HEK293T (cell line): ENCODE measurements around the gene NEDD9.

Experiments used
- CTCF ChIA-PET: fragments of 350-600 bp; formaldehyde crosslinking; extraction: SDS; loops from one replicate; lab custom pipeline; 2021; ENCODE audit warnings: antibody characterized with exemption, inconsistent platforms; lab: Yijun Ruan, JAX
- POLR2A ChIA-PET: fragments of 350-600 bp; formaldehyde crosslinking; extraction: SDS; loops from one replicate; lab custom pipeline; 2020; ENCODE audit warnings: antibody characterized with exemption, inconsistent platforms; lab: Yijun Ruan, JAX
- DNase-seq: peaks from one replicate; pipeline ENCODE4 v3.0.0; 2012; ENCODE audit warnings: mixed read lengths; ENCODE audit errors: extremely low spot score
- ARNT ChIP-seq: fragments of 450-650 bp; IDR thresholded peaks from 2 replicates; pipeline ENCODE4 v1.6.1; 2017; ENCODE audit warnings: mild to moderate bottlenecking
- BHLHE40 ChIP-seq: fragments of 450-650 bp; IDR thresholded peaks from 2 replicates; pipeline ENCODE4 v1.6.1; 2016; ENCODE audit warnings: mild to moderate bottlenecking, moderate library complexity, borderline replicate concordance
- CTBP1 ChIP-seq: fragments of 450-650 bp; IDR thresholded peaks from 2 replicates; pipeline ENCODE4 v1.6.1; 2016; ENCODE audit warnings: borderline replicate concordance
- ELF4 ChIP-seq: fragments of 450-650 bp; IDR thresholded peaks from 2 replicates; pipeline ENCODE4 v1.6.1; 2017; ENCODE audit warnings: antibody characterized with exemption
- FOXA1 ChIP-seq: fragments of 450-650 bp; IDR thresholded peaks from 2 replicates; pipeline ENCODE4 v1.6.1; 2016; ENCODE audit warnings: mild to moderate bottlenecking
- FOXK2 ChIP-seq: fragments of 450-650 bp; IDR thresholded peaks from 2 replicates; pipeline ENCODE4 v1.6.1; 2016; ENCODE audit warnings: mild to moderate bottlenecking
- FOXM1 ChIP-seq: fragments of 450-650 bp; IDR thresholded peaks from 2 replicates; pipeline ENCODE4 v1.6.1; 2017; ENCODE audit warnings: mild to moderate bottlenecking, borderline replicate concordance
- HDGF ChIP-seq: fragments of 450-650 bp; IDR thresholded peaks from 2 replicates; pipeline ENCODE4 v1.6.1; 2017; ENCODE audit warnings: antibody characterized with exemption, borderline replicate concordance
- L3MBTL2 ChIP-seq: fragments of 450-650 bp; conservative IDR thresholded peaks from 2 replicates; pipeline ENCODE4 v1.6.1; 2016; ENCODE audit warnings: mild to moderate bottlenecking
- LEF1 ChIP-seq: fragments of 450-650 bp; IDR thresholded peaks from 2 replicates; pipeline ENCODE4 v1.6.1; 2017; ENCODE audit warnings: mild to moderate bottlenecking, borderline replicate concordance
- NFRKB ChIP-seq: fragments of 450-650 bp; IDR thresholded peaks from 2 replicates; pipeline ENCODE4 v1.6.1; 2016; ENCODE audit warnings: mild to moderate bottlenecking, moderate library complexity
- SP1 ChIP-seq: fragments of 450-650 bp; IDR thresholded peaks from 2 replicates; pipeline ENCODE4 v1.6.1; 2017
- SUZ12 ChIP-seq: fragments of 450-650 bp; IDR thresholded peaks from 2 replicates; pipeline ENCODE4 v1.6.1; 2016; ENCODE audit warnings: mild to moderate bottlenecking
- TARDBP ChIP-seq: fragments of 450-650 bp; IDR thresholded peaks from 2 replicates; pipeline ENCODE4 v1.6.1; 2016
- ZNF384 ChIP-seq: fragments of 450-650 bp; IDR thresholded peaks from 2 replicates; pipeline ENCODE4 v1.6.1; 2016
- TF ChIP-seq, protein P1 (sequence below): fragments of 450-650 bp; IDR thresholded peaks from 2 replicates; pipeline ENCODE4 v1.6.1; 2016

The NEDD9 gene

DNA sequence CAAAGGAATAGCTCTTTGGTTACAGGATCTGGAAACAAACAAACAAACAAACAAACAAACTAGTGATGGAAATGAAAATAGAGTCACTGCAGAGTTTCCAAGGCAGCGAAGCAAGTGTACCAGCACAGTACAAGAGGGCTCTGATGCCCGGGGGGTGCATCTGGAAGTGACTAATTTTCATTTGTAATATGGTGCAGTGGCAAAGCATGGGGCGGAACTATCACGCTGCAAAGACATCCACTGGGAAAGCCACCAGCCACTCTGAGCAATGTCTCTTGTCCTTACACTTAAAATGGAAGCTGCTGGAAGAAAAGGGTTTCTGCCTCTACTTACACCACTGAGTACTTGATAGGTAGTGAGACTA is 44.4 kb upstream of the NEDD9 start:
- POLR2A ChIA-PET: interaction anchor here (0.8 kb wide), 1 partner anchor 68 kb away, joined by 3 read pairs; no protein-coding TSS in a partner anchor
- no peak for DNase-seq
- TF ChIP-seq ELF4 (no peak), FOXA1 (no peak), ARNT (no peak), ZNF384 (no peak)
- TF ChIP-seq, protein P1, sequence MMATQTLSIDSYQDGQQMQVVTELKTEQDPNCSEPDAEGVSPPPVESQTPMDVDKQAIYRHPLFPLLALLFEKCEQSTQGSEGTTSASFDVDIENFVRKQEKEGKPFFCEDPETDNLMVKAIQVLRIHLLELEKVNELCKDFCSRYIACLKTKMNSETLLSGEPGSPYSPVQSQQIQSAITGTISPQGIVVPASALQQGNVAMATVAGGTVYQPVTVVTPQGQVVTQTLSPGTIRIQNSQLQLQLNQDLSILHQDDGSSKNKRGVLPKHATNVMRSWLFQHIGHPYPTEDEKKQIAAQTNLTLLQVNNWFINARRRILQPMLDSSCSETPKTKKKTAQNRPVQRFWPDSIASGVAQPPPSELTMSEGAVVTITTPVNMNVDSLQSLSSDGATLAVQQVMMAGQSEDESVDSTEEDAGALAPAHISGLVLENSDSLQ: no peak
- CTCF ChIA-PET: no interaction called here

- DNase-seq: no peak
- ChIA-PET CTCF (no interaction called here), POLR2A (no interaction called here)
- TF ChIP-seq SUZ12: no peak
Measured at GRCh38 chr6:11276228-11276627, 43.8 kb upstream of the NEDD9 start.

DNA sequence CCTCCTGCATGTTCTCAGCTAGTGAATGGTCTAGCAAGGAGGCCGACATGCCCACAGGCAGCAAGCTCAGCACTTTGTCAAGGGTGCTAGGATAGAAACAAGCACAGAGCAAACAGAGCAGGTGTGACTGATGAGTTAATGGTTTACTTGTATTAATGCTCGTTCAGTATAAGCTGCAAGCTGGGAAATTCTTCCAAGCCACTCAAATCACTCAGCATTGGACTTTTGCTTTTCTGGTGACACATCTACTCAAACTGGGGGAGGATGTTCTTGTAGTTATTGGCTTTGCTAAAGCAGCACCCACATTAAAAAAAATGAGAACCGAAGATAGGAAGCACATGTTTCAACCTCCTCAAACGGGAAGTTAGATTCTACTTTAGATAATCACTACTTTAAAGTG is 43.1 kb upstream of the NEDD9 start:
- no peak for DNase-seq
- CTCF ChIA-PET: no interaction called here
- TF ChIP-seq FOXK2 (no peak), HDGF (no peak), NFRKB (no peak), L3MBTL2 (no peak)
- POLR2A ChIA-PET: no interaction called here

DNA sequence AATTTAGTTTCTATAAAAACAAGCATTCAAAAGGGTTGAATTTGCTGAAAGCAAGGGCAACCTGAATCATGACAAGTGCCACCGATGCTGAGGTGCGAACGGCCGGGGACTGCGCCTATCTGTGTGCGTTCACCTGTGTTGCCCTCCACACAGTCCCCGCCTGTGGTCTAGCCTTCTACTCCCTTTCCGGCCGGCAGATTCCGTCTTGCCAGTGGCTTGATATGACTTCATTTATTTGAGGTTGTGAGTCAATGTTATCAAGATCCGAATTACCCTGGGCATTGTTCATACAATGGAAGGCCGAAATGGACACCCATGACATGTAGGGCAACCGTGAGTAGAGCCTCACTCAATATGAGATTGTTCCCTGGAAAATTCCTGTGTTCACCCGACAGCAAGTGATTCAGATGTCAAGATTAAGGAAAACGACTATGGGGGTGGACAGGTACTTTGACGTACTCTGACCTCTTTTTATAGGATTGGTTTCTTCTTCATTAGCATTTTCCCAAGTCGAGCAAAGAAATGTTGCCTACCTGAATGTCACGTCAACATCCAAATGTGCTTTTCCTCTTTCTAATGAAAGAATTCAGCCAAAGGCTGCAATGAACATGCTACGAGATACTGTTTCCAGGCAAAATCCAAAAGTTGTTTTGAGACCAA is 41.1 kb upstream of the NEDD9 start:
- ChIA-PET POLR2A (no interaction called here), CTCF (no interaction called here)
- no peak for TF ChIP-seq TARDBP
- DNase-seq: no peak

GRCh38 chr6:11272491-11273192 is 40.2 kb upstream of the NEDD9 start:
- POLR2A ChIA-PET: no interaction called here
- DNase-seq: no peak
- TF ChIP-seq SUZ12: no peak
- no peak for TF ChIP-seq LEF1
- TF ChIP-seq FOXM1: no peak
- TF ChIP-seq HDGF: no peak
- no peak for TF ChIP-seq TARDBP
- no peak for TF ChIP-seq FOXA1
- no peak for TF ChIP-seq FOXK2
- no peak for TF ChIP-seq CTBP1
- TF ChIP-seq, protein P1: no peak
- TF ChIP-seq NFRKB: no peak
- TF ChIP-seq BHLHE40: no peak
- no peak for TF ChIP-seq L3MBTL2
- no peak for TF ChIP-seq ZNF384
- no peak for TF ChIP-seq ELF4
- no peak for TF ChIP-seq SP1
- no peak for TF ChIP-seq ARNT
- CTCF ChIA-PET: interaction anchor here (0.5 kb wide), 1 partner anchor 904 kb away, joined by 3 read pairs; no protein-coding TSS in a partner anchor

GRCh38 chr6:11271228-11272020 is 39.0 kb upstream of the NEDD9 start:
- TF ChIP-seq, protein P1: no peak
- TF ChIP-seq ZNF384: no peak
- no peak for TF ChIP-seq FOXA1
- TF ChIP-seq CTBP1: no peak
- TF ChIP-seq L3MBTL2: no peak
- TF ChIP-seq ELF4: no peak
- no peak for TF ChIP-seq FOXK2
- DNase-seq: no peak
- CTCF ChIA-PET: interaction anchor here (0.8 kb wide), 1 partner anchor 224 kb away, joined by 3 read pairs; no protein-coding TSS in a partner anchor
- POLR2A ChIA-PET: no interaction called here
